HEK293 (cell line): ENCODE results near the gene TMEM176A.

ENCODE experiments used
- CTCF ChIP-seq: fragments of 450-650 bp; formaldehyde crosslinking; IDR thresholded peaks from 2 replicates; pipeline ENCODE4 v1.5.1; 2016; ENCODE audit warnings: missing biosample characterization, missing genetic modification characterization
- PRDM10 ChIP-seq: fragments of 450-650 bp; formaldehyde crosslinking; IDR thresholded peaks from 2 replicates; pipeline ENCODE4 v1.5.1; 2016; ENCODE audit warnings: missing biosample characterization, missing genetic modification characterization
- ZNF175 ChIP-seq: fragments of 450-650 bp; formaldehyde crosslinking; IDR thresholded peaks from 2 replicates; pipeline ENCODE4 v1.5.1; 2016; ENCODE audit warnings: missing biosample characterization, missing genetic modification characterization
- ZNF239 ChIP-seq: fragments of 450-650 bp; formaldehyde crosslinking; IDR thresholded peaks from 2 replicates; pipeline ENCODE4 v1.5.1; 2016; ENCODE audit warnings: missing biosample characterization, missing genetic modification characterization
- ZNF561 ChIP-seq: fragments of 450-650 bp; IDR thresholded peaks from 2 replicates; pipeline ENCODE4 v1.5.1; 2018; ENCODE audit warnings: missing biosample characterization, missing genetic modification characterization, borderline replicate concordance

GRCh38 chr7:150847536-150847935 is 47.0 kb downstream of the TMEM176A start:
- TF ChIP-seq CTCF (tag by site-specific recombination) (no peak), ZNF561 (tag by site-specific recombination) (no peak), ZNF239 (tag by site-specific recombination) (no peak), ZNF175 (no peak), PRDM10 (tag by site-specific recombination) (no peak)
